Gastroesophageal sphincter (tissue), 3 donors: ENCODE data around the gene C6orf141.
"Not testable (repeated sequence)": the region's sequence is repeated elsewhere in the genome, so short reads cannot be mapped to it uniquely, and the experiment has no call there.

Source experiments
- EP300 ChIP-seq: sonication (generic); formaldehyde crosslinking; IDR thresholded peaks from one replicate; pipeline ENCODE4 v1.6.1; 2017; ENCODE audit warnings: antibody characterized with exemption, mild to moderate bottlenecking
- POLR2A ChIP-seq, 2 donors: fragments of 450-650 bp; IDR thresholded peaks; one replicate each; pipeline ENCODE4 v1.6.1; 2017; ENCODE audit warnings: antibody characterized with exemption in 2 of 2, mild to moderate bottlenecking in 2 of 2, moderate library complexity in 1 of 2
- POLR2AphosphoS5 ChIP-seq: sonication (generic); formaldehyde crosslinking; IDR thresholded peaks from one replicate; pipeline ENCODE4 v1.6.1; 2017; ENCODE audit warnings: antibody characterized with exemption
- TF ChIP-seq, protein P1 (sequence below), 4 experiments: fragments of 200-600 bp in 2 of 4; fragments of 450-650 bp in 2 of 4; sonication (generic) in 1 of 4; IDR thresholded peaks; one replicate each; pipeline ENCODE4 v1.5.1; 2017 to 2019; ENCODE audit warnings: antibody characterized with exemption in 4 of 4, mild to moderate bottlenecking in 2 of 4, moderate library complexity in 2 of 4

DNA sequence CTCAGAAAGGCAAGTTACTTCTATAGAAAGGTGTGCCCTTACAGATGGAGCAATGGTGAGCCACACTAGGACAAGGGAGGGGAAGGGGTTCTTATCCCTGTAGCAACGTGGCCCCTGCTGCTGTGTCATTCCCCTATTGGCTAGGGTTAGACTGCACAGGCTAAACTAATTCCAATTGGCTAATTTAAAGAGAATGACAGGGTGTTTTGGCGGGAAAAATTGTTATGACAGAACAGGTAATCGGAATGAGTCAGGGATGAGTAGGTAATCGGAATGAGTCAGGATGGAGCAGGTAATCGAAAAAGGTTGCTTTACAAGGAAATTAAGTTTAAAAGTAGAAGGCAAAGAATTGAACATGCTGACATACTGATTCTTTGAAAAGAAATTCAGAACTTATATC is 36.8 kb downstream of the C6orf141 start:
- TF ChIP-seq, protein P1, sequence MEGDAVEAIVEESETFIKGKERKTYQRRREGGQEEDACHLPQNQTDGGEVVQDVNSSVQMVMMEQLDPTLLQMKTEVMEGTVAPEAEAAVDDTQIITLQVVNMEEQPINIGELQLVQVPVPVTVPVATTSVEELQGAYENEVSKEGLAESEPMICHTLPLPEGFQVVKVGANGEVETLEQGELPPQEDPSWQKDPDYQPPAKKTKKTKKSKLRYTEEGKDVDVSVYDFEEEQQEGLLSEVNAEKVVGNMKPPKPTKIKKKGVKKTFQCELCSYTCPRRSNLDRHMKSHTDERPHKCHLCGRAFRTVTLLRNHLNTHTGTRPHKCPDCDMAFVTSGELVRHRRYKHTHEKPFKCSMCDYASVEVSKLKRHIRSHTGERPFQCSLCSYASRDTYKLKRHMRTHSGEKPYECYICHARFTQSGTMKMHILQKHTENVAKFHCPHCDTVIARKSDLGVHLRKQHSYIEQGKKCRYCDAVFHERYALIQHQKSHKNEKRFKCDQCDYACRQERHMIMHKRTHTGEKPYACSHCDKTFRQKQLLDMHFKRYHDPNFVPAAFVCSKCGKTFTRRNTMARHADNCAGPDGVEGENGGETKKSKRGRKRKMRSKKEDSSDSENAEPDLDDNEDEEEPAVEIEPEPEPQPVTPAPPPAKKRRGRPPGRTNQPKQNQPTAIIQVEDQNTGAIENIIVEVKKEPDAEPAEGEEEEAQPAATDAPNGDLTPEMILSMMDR (IDR thresholded peaks at IDR 0.05): not testable (repeated sequence)
- TF ChIP-seq POLR2AphosphoS5; POLR2A (IDR thresholded peaks at IDR 0.05); EP300: not testable (repeated sequence)
